Parathyroid adenoma (tissue), 2 donors: Measurements from ENCODE around the gene RAI14.

Source experiments
- H2AFZ ChIP-seq: fragments of 300-600 bp; sonication (generic); one replicate; pipeline ENCODE4 v1.7.0; 2017; ENCODE audit warnings: antibody characterized with exemption, mild to moderate bottlenecking
- H3K27ac ChIP-seq: fragments of 300-600 bp; sonication (generic); one replicate; pipeline ENCODE4 v1.7.0; 2017
- H3K27me3 ChIP-seq: fragments of 300-600 bp; sonication (generic); one replicate; pipeline ENCODE4 v1.7.0; 2017; ENCODE audit warnings: low read length; ENCODE audit not compliant: control insufficient read depth, insufficient read depth
- H3K36me3 ChIP-seq: fragments of 300-600 bp; sonication (generic); one replicate; pipeline ENCODE4 v1.7.0; 2017; ENCODE audit warnings: low read length; ENCODE audit not compliant: control insufficient read depth, insufficient read depth
- H3K4me1 ChIP-seq: fragments of 300-600 bp; sonication (generic); one replicate; pipeline ENCODE4 v1.7.0; 2017; ENCODE audit warnings: control low read depth
- H3K4me2 ChIP-seq: fragments of 300-600 bp; sonication (generic); one replicate; pipeline ENCODE4 v1.7.0; 2017; ENCODE audit warnings: low read length
- H3K4me3 ChIP-seq: fragments of 300-600 bp; sonication (generic); one replicate; pipeline ENCODE4 v1.7.0; 2017; ENCODE audit warnings: low read depth, low read length
- H3K79me2 ChIP-seq: fragments of 300-600 bp; sonication (generic); one replicate; pipeline ENCODE4 v1.7.0; 2017; ENCODE audit warnings: control low read depth
- H3K9ac ChIP-seq: fragments of 300-600 bp; sonication (generic); one replicate; pipeline ENCODE4 v1.7.0; 2017; ENCODE audit warnings: mild to moderate bottlenecking
- H3K9me3 ChIP-seq: fragments of 300-600 bp; sonication (generic); one replicate; pipeline ENCODE4 v1.7.0; 2017; ENCODE audit warnings: low read length; ENCODE audit not compliant: control insufficient read depth
- TF ChIP-seq, protein P1 (sequence below): fragments of 300-600 bp; sonication (generic); IDR thresholded peaks from one replicate; pipeline ENCODE4 v1.7.0; 2017; ENCODE audit warnings: antibody characterized with exemption, mild to moderate bottlenecking
- donor health status: primary hyperparathyroidism.

RAI14 gene

DNA sequence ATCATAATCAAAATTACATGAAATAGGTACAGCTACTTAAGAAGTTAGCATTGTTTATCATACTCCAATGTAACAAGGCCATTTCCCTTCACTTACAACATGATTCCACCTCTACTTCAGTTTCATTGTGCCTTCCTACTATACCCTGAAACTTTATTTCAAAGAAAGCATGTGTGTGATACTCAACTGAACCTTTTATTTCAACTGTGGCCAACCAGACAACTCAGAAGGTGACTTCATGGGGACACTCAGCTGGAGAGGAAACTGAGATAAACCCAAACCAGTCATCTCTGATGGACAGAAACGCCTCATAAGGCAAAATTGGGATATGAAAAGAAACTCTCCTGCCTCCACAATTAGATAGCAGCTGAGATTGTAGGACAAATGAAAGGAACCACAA, 177.0 kb downstream of the RAI14 start:
- Histone ChIP-seq H3K9ac (no peak overlapping the region), H2AFZ (no peak overlapping the region), H3K27me3 (no peaks in the 10 kb centered on the region), H3K79me2 (no peaks in the 10 kb centered on the region), H3K27ac (no peak overlapping the region), H3K4me1 (peaks cover 5% of the 10 kb centered on the region), H3K4me2 (no peak overlapping the region), H3K9me3 (no peaks in the 10 kb centered on the region), H3K4me3 (no peak overlapping the region), H3K36me3 (no peaks in the 10 kb centered on the region)
- TF ChIP-seq, protein P1, sequence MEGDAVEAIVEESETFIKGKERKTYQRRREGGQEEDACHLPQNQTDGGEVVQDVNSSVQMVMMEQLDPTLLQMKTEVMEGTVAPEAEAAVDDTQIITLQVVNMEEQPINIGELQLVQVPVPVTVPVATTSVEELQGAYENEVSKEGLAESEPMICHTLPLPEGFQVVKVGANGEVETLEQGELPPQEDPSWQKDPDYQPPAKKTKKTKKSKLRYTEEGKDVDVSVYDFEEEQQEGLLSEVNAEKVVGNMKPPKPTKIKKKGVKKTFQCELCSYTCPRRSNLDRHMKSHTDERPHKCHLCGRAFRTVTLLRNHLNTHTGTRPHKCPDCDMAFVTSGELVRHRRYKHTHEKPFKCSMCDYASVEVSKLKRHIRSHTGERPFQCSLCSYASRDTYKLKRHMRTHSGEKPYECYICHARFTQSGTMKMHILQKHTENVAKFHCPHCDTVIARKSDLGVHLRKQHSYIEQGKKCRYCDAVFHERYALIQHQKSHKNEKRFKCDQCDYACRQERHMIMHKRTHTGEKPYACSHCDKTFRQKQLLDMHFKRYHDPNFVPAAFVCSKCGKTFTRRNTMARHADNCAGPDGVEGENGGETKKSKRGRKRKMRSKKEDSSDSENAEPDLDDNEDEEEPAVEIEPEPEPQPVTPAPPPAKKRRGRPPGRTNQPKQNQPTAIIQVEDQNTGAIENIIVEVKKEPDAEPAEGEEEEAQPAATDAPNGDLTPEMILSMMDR, result no peak

DNA sequence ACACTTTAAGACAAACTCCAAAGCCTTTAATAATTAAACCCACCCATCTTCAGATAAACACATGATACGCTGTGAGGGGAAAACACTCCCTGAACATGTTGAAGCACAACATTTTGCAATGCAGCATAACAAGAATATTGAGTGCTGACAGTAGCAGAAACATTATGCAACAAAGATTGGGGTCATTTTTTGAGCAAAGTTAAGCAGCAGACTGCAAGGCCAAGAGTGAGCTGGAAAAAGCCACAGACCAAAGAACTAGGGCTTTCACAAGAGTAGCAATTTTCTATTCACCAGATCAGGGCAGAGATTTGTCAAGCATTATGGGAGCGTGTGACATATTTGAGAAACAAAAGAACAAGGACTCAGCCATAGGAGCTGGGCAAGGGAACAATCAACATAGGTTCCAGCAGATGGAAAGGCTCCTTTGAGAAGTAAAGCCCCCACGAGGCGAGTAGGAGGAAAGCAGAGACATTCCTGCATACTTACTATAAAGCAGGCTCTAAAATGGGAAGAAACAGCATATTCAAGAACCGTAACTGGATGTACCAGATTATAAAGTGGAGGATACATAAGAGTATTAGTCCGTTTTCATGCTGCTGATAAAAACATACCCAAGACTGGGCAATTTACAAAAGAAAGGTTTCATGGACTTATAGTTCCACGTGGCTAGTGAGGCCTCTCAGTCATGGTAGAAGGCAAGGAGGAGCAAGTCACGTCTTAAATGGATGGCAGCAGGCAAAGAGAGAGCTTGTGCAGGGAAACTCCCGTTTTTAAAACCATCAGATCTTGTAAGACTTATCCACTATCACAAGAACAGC, 178.1 kb downstream of the RAI14 start:
- no peak overlapping the region for H3K9ac ChIP-seq
- no peaks in the 10 kb centered on the region for H3K36me3 ChIP-seq
- peaks cover 10% of the 10 kb centered on the region for H3K4me1 ChIP-seq
- H2AFZ ChIP-seq, result no peak overlapping the region
- no peak overlapping the region for H3K27ac ChIP-seq
- TF ChIP-seq, protein P1, result no peak
- no peak overlapping the region for H3K4me2 ChIP-seq
- H3K27me3 ChIP-seq, result no peaks in the 10 kb centered on the region
- no peaks in the 10 kb centered on the region for H3K79me2 ChIP-seq
- no peaks in the 10 kb centered on the region for H3K9me3 ChIP-seq
- no peak overlapping the region for H3K4me3 ChIP-seq

DNA sequence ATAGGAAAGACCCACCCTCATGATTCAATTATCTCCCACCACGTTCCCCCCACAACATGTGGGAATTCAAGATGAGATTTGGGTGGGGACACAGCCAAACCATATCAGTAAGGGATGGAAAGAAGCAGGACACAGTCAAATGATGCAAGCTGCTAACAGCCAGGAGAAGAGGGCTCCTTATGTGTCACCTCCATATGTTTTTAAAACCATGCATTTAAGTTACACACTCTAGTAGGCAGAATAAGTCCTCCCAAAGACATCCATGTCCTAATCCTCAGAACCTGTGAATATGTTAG, 178.6 kb downstream of the RAI14 start:
- no peak overlapping the region for H3K4me2 ChIP-seq
- no peaks in the 10 kb centered on the region for H3K79me2 ChIP-seq
- no peak overlapping the region for H2AFZ ChIP-seq
- H3K9ac ChIP-seq, result no peak overlapping the region
- H3K36me3 ChIP-seq, result no peaks in the 10 kb centered on the region
- H3K27ac ChIP-seq, result no peak overlapping the region
- no peaks in the 10 kb centered on the region for H3K9me3 ChIP-seq
- H3K4me3 ChIP-seq, result no peak overlapping the region
- no peaks in the 10 kb centered on the region for H3K27me3 ChIP-seq
- TF ChIP-seq, protein P1, result no peak
- H3K4me1 ChIP-seq, result peaks cover 10% of the 10 kb centered on the region

- H3K79me2 ChIP-seq, result no peaks in the 10 kb centered on the region
- TF ChIP-seq, protein P1, result no peak
- no peak overlapping the region for H3K4me2 ChIP-seq
- H3K4me3 ChIP-seq, result no peak overlapping the region
- no peak overlapping the region for H2AFZ ChIP-seq
- no peak overlapping the region for H3K9ac ChIP-seq
- H3K27ac ChIP-seq, result no peak overlapping the region
- no peaks in the 10 kb centered on the region for H3K36me3 ChIP-seq
- no peaks in the 10 kb centered on the region for H3K9me3 ChIP-seq
- no peaks in the 10 kb centered on the region for H3K27me3 ChIP-seq
- H3K4me1 ChIP-seq, result peaks cover 10% of the 10 kb centered on the region
Observed at GRCh38 chr5:34835664-34836063, 179.5 kb downstream of the RAI14 start.
